K562 (cell line): ENCODE data around the gene KCNJ11. TPM values are rescaled to one million over a fixed set of nuclear protein-coding genes. Genes with fewer than 3 reads are reported as not detected.

ENCODE experiments used
- ATAC-seq: fragments of 200-7000 bp; cut with Tn5 transposase; 3 replicates; pipeline ENCODE4 v1.9.1; 2020; ENCODE audit warnings: moderate library complexity
- BruUV-seq: library from RNA; stranded (reverse); fragments of 400-500 nt; replicated peaks from 2 replicates; lab custom pipeline; 2021; lab: Mats Ljungman, UMichigan
- CTCF ChIA-PET: fragments of 300-600 bp; formaldehyde crosslinking; extraction: SDS; loops from one replicate; lab custom pipeline; 2021; ENCODE audit warnings: low intra/inter-chr PET ratio; lab: Yijun Ruan, JAX
- POLR2A ChIA-PET: fragments of 300-600, 350-650 bp; sonication (Branson Sonifier 250); formaldehyde crosslinking; extraction: SDS; loops from one replicate; lab custom pipeline; 2021; ENCODE audit warnings: antibody characterized with exemption, inconsistent platforms; lab: Yijun Ruan, JAX
- DNase-seq, 4 experiments: peaks; one replicate each; pipeline versions ENCODE4 v3.0.0 to v3.0.0-alpha.2; 2011 to 2018; ENCODE audit warnings: low spot score in 3 of 4, mixed read lengths in 3 of 4; ENCODE audit errors: extremely low read depth in 1 of 4
- FAIRE-seq: peaks from 2 replicates; lab custom pipeline; 2011; peaks lifted over from hg19 to GRCh38; lab: Jason Lieb, UNC
- H2AFZ ChIP-seq: 2 replicates; pipeline ENCODE4 v1.6.0; 2011; ENCODE audit warnings: low read depth, low read length, control low read depth, inconsistent platforms
- H3K27ac ChIP-seq: fragments of 200-600 bp; 3 replicates; pipeline ENCODE4 v1.8.0; 2011; ENCODE audit warnings: low read depth, mild to moderate bottlenecking, control low read depth, inconsistent platforms, low read length, moderate library complexity, mixed read lengths; ENCODE audit errors: extremely low read depth
- H3K27me3 ChIP-seq, 2 experiments: fragments of 300-600 bp in 1 of 2; 2 replicates in 1 of 2; 3 replicates in 1 of 2; pipeline versions ENCODE4 v1.6.0 to v1.8.0; 2011; ENCODE audit warnings: inconsistent platforms in 2 of 2, low read length in 2 of 2, mild to moderate bottlenecking in 1 of 2, mixed read lengths in 1 of 2, moderate library complexity in 1 of 2; ENCODE audit not compliant: control insufficient read depth in 2 of 2, insufficient read depth in 2 of 2
- H3K36me3 ChIP-seq: fragments of 300-600 bp; 3 replicates; pipeline ENCODE4 v1.8.0; 2011; ENCODE audit warnings: mild to moderate bottlenecking, low read length, inconsistent platforms; ENCODE audit not compliant: control insufficient read depth, insufficient read depth
- H3K4me1 ChIP-seq, 2 experiments: fragments of 200-600 bp in 1 of 2; replicated peaks in 1 of 2; 2 replicates in 1 of 2; 3 replicates in 1 of 2; pipeline versions ENCODE4 v1.5.1 to v1.8.0; 2011; ENCODE audit warnings: inconsistent platforms in 2 of 2, low read length in 2 of 2, mild to moderate bottlenecking in 1 of 2, mixed read lengths in 1 of 2, moderate library complexity in 1 of 2; ENCODE audit not compliant: control insufficient read depth in 2 of 2, insufficient read depth in 2 of 2
- H3K4me2 ChIP-seq: 2 replicates; pipeline ENCODE4 v1.6.1; 2011; ENCODE audit warnings: low read length, control low read depth, inconsistent platforms, mixed read lengths; ENCODE audit not compliant: insufficient read depth
- H3K4me3 ChIP-seq: fragments of 200-600 bp; sonication (generic), shearing (Covaris generic); 2 replicates; pipeline ENCODE4 v1.5.1; 2016; ENCODE audit warnings: control low read depth, inconsistent platforms
- H3K79me2 ChIP-seq: fragments of 200-600 bp; 3 replicates; pipeline ENCODE4 v1.8.0; 2011; ENCODE audit warnings: low read length, inconsistent platforms; ENCODE audit not compliant: control insufficient read depth, insufficient read depth
- H3K9ac ChIP-seq, 2 experiments: 2 replicates each; pipeline versions ENCODE4 v1.6.0 to v1.6.1; 2011; ENCODE audit warnings: low read depth in 2 of 2, low read length in 2 of 2, control low read depth in 1 of 2, inconsistent platforms in 1 of 2, mild to moderate bottlenecking in 1 of 2, mixed read lengths in 1 of 2; ENCODE audit not compliant: insufficient read depth in 1 of 2
- H3K9me1 ChIP-seq: one replicate; pipeline ENCODE4 v1.6.0; 2011; ENCODE audit warnings: inconsistent platforms, mild to moderate bottlenecking, low read length, moderate library complexity; ENCODE audit not compliant: control insufficient read depth, insufficient read depth
- H3K9me3 ChIP-seq: replicated peaks from 2 replicates; pipeline ENCODE4 v1.5.1; 2011; ENCODE audit warnings: low read depth, low read length, inconsistent platforms; ENCODE audit not compliant: control insufficient read depth, insufficient read depth
- H4K20me1 ChIP-seq: replicated peaks from 2 replicates; pipeline ENCODE4 v1.6.1; 2011; ENCODE audit warnings: low read length, inconsistent platforms, mixed read lengths; ENCODE audit not compliant: control insufficient read depth, insufficient read depth
- CTCF ChIP-seq, 3 experiments: IDR thresholded peaks in 2 of 3; conservative IDR thresholded peaks in 1 of 3; 2 replicates each; pipeline ENCODE4 v1.5.1; 2011 to 2012; ENCODE audit warnings: low read length in 3 of 3, mild to moderate bottlenecking in 3 of 3, control low read depth in 2 of 3, improper control_type of control experiment in 1 of 3, inconsistent platforms in 1 of 3, low read depth in 1 of 3, mixed read lengths in 1 of 3, moderate library complexity in 1 of 3; ENCODE audit not compliant: insufficient read depth in 2 of 3
- HMBOX1 ChIP-seq: sonication (generic); IDR thresholded peaks from 2 replicates; pipeline ENCODE4 v1.6.1; 2016
- RFX5 ChIP-seq: IDR thresholded peaks from 2 replicates; pipeline ENCODE4 v1.6.1; 2011; ENCODE audit warnings: low read depth, mild to moderate bottlenecking, improper control_type of control experiment, low read length
- ZNF263 ChIP-seq: sonication (generic); formaldehyde crosslinking; IDR thresholded peaks from 2 replicates; pipeline ENCODE4 v1.8.0; 2022; ENCODE audit warnings: mild to moderate bottlenecking, missing genetic modification reagents, borderline replicate concordance
- WGBS: fragments of 100-300 bp; shearing (Covaris generic); methylation state at CpG from one replicate; pipeline ENCODE4 v1.1.6; 2016; ENCODE audit warnings: low coverage, mixed read lengths; ENCODE audit not compliant: insufficient coverage; ENCODE audit errors: missing lambda C conversion rate; 5-methylcytosine and 5-hydroxymethylcytosine counted together
- in situ Hi-C: fragments of 300-500 bp; cut with MboI; formaldehyde crosslinking; loops from 4 replicates; pipeline ENCODE4 v1.15.0; 2018; ENCODE audit warnings: inconsistent platforms, mixed read lengths
- intact Hi-C: fragments of 100-400 bp; cut with micrococcal nuclease; formaldehyde crosslinking; loops from 2 replicates; pipeline ENCODE4 v1.14.2; 2022
- polyA plus RNA-seq, 8 experiments: library from polyadenylated mRNA; depleted of rRNA in 4 of 8; stranded (reverse) in 5 of 8; unstranded in 3 of 8; fragments of >200 nt; fragmentation: Nextera tagmentation in 2 of 8; fragmentation: Illumina TruSeq in 1 of 8; extraction: Ambion mirVana in 2 of 8; extraction: Trizol in 1 of 8; gene quantifications; 2 replicates each; pipeline versions ENCODE4 v1.2.1 to v1.2.3, GENCODE V29; 2011 to 2014; ENCODE audit warnings: inconsistent platforms in 1 of 8, missing spikeins in 1 of 8
- total RNA-seq, 7 experiments: library from RNA; depleted of rRNA in 6 of 7; stranded (reverse); fragments of >200 nt in 6 of 7; fragmentation: Illumina TruSeq in 2 of 7; extraction: Trizol in 2 of 7; gene quantifications; 2 replicates each; pipeline versions ENCODE4 v1.2.1 to v1.2.3, GENCODE V29; 2011 to 2021; ENCODE audit warnings: low replicate concordance in 1 of 7
- TF ChIP-seq, protein P1 (sequence below): fragments of 250-450 bp; sonication (Bioruptor Pico); IDR thresholded peaks from 2 replicates; pipeline ENCODE4 v1.4.0; 2020

Gene KCNJ11
- total and polyA plus RNA-seq, 9 of the 15 experiments (the other 6 are each of a cell fraction or from before 2014, with no cell fraction given) = 0.54 to 3.7 (median 0.86) TPM; not detected in 2

DNA sequence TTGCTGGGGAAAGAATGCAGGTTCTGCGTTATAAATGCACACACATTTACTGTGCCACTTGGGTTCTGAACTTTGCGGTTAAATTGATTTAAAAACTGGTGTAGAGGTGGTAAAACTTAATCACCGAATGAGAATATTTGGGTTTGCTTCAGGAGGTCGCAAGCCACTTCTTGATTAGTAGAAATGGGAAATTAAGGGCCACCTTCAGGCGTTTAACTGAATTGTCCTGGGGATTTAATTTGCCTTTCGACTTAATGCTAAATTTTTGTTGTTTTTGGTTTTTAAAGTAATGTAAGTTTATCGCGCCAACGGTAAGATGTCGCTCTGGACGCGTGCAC, 37.3 kb downstream of the KCNJ11 start:
- intact Hi-C loops = no loop called here
- H3K36me3 ChIP-seq = peaks cover 6% of the 10 kb centered on the region; the same call in 1 of the 3 replicates
- H3K27me3 ChIP-seq = no peaks in the 10 kb centered on the region
- no peak for ATAC-seq
- WGBS = 24% methylated on average over 12 of the region's 12 CpGs
- in situ Hi-C loops = no loop called here
- TF ChIP-seq, protein P1, sequence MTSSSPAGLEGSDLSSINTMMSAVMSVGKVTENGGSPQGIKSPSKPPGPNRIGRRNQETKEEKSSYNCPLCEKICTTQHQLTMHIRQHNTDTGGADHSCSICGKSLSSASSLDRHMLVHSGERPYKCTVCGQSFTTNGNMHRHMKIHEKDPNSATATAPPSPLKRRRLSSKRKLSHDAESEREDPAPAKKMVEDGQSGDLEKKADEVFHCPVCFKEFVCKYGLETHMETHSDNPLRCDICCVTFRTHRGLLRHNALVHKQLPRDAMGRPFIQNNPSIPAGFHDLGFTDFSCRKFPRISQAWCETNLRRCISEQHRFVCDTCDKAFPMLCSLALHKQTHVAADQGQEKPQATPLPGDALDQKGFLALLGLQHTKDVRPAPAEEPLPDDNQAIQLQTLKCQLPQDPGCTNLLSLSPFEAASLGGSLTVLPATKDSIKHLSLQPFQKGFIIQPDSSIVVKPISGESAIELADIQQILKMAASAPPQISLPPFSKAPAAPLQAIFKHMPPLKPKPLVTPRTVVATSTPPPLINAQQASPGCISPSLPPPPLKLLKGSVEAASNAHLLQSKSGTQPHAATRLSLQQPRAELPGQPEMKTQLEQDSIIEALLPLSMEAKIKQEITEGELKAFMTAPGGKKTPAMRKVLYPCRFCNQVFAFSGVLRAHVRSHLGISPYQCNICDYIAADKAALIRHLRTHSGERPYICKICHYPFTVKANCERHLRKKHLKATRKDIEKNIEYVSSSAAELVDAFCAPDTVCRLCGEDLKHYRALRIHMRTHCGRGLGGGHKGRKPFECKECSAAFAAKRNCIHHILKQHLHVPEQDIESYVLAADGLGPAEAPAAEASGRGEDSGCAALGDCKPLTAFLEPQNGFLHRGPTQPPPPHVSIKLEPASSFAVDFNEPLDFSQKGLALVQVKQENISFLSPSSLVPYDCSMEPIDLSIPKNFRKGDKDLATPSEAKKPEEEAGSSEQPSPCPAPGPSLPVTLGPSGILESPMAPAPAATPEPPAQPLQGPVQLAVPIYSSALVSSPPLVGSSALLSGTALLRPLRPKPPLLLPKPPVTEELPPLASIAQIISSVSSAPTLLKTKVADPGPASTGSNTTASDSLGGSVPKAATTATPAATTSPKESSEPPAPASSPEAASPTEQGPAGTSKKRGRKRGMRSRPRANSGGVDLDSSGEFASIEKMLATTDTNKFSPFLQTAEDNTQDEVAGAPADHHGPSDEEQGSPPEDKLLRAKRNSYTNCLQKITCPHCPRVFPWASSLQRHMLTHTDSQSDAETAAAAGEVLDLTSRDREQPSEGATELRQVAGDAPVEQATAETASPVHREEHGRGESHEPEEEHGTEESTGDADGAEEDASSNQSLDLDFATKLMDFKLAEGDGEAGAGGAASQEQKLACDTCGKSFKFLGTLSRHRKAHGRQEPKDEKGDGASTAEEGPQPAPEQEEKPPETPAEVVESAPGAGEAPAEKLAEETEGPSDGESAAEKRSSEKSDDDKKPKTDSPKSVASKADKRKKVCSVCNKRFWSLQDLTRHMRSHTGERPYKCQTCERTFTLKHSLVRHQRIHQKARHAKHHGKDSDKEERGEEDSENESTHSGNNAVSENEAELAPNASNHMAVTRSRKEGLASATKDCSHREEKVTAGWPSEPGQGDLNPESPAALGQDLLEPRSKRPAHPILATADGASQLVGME (CRISPR knock-in tag) = no peak
- no peak for TF ChIP-seq HMBOX1
- TF ChIP-seq CTCF (IDR thresholded peaks at IDR 0.05 in 2 of 3, conservative IDR thresholded peaks at IDR 0.05 in 1 of 3; ENCODE audit: insufficient read depth in 2 of 3, low read depth in 1 of 3, low read length in 3 of 3) = peak in 2 of 3 experiments; percentile 17 to 18; a peak in 1 of 6 replicates
- TF ChIP-seq RFX5 = no peak
- 0 out of 2 replicates have a peak, but pooled peaks have one; percentile 10 for TF ChIP-seq ZNF263
- TF ChIP-seq, all 486 proteins: peak for 2
- no TSS peak for BruUV-seq
- FAIRE-seq = no peak
- no peaks in the 10 kb centered on the region for H4K20me1 ChIP-seq
- CTCF ChIA-PET = no interaction called here
- no peak overlapping the region for H3K27ac ChIP-seq
- H3K4me2 ChIP-seq = peak overlapping the region; percentile 71
- H3K79me2 ChIP-seq = peaks cover 36% of the 10 kb centered on the region
- no peaks in the 10 kb centered on the region for H3K9me1 ChIP-seq
- H3K4me3 ChIP-seq = peak overlapping the region; percentile 63
- DNase-seq = no peak
- H3K9ac ChIP-seq = peak overlapping the region; percentile 79 to 92
- H2AFZ ChIP-seq = peak overlapping the region; percentile 85
- peaks cover 2% of the 10 kb centered on the region; the same call in 1 of the 2 replicates for H3K9me3 ChIP-seq
- peaks cover 7 to 25% of the 10 kb centered on the region in 2 experiments; a peak in 4 of 5 replicates for H3K4me1 ChIP-seq
- POLR2A ChIA-PET = no interaction called here
